Epidermal melanocyte (primary cell): ENCODE measurements around the gene ATP8B4.
"Not testable (repeated sequence)": the region's sequence is repeated elsewhere in the genome, so short reads cannot be mapped to it uniquely, and the experiment has no call there.

Experiments
- DNase-seq: peaks from one replicate; pipeline ENCODE4 v3.0.0; 2011; ENCODE audit warnings: low spot score; ENCODE audit not compliant: insufficient read length

ATP8B4 gene

DNA sequence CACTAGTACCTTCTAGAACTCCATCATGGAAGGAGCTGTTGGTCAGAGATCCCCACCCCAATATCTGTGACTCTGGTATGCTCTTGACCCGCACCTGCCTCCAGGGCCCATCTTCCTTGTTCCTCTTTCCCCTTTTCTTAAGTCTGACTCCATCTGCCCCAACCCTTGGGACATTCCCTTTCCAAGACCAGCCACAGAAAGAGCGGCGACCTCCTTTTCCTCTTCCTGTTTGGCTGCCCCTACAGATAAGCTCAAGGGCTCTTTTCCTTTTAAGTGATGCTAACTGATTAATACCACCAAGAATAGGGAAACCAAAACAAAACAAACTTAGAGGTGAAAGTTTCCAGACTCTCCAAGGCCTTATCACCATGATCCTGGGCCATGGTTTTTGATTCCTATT, 21.9 kb upstream of the ATP8B4 start:
- no peak for DNase-seq

DNA sequence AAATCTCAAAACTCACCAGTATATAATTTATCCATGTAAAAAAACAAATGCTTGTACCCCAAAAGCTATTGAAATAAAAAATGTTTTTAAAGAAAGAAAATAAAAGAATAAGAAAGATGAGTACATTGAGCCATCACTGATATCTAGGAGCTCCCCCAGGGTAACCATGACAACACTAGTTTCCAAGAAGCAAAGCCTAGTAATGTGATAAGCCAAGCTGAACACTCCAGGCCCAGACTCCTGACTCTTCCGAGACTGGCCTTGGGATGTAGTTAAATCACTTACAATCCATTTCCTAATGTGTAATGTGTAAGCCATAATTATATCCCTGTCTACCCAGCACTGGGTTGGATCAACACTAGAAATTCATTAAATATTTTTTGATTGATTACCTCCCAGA, 21.1 kb upstream of the ATP8B4 start:
- DNase-seq: no peak

DNA sequence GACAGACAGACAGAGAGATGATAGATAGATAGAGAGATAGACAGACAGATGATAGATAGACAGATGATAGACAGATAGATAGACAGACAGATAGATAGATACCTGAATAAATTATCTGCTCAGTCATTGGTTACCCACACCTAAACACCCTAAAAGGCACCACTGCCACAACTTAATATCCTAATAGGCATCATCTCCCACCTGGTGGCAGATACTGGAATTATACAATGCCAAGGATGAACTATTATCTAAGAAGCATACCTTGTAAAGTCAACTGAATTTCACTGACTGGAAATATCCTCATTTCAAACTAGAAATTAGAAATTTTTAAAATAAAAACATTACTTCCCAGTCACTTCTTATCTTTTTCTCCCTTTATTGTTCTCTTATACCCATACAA, 19.4 kb upstream of the ATP8B4 start:
- DNase-seq: no peak

DNA sequence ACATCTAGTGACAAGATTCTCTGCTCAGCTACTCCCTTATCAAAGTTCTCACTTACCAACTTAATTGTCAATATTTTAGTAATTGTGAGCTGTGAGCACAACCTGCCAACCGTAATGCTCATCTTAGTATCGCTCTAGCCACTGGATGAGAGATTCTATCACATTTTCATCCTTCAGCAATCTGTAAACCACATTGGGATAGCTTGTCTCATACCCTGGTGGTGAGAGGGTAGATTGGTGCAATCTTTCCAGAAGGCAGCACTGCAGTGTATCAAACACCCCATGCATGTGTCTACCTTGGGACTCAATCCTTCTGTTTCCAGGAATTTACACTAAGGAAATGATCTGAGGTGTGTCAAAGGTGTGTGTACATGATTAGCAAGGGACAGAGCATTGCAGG, 18.9 kb upstream of the ATP8B4 start:
- DNase-seq: no peak

DNA sequence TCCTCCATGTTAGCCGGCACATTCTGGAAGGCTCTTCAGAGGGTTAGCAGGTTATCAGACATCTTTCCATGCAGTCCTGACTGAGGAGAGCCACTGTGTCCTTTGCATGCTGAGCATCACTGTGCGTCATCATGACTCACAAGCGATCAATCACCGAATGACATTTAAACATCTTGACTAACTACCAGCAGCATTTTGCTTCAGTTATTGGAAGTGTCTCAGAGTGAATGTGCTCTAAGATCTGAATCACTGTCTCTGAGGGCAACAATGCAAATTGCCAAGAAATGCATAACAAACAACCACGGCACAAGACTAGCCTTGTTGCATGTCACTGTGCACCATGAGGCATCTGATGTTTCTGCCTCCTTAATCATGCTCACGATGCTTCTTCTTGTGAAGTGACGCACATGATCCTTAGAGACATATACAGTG, 18.3 kb upstream of the ATP8B4 start:
- DNase-seq: no peak

DNA sequence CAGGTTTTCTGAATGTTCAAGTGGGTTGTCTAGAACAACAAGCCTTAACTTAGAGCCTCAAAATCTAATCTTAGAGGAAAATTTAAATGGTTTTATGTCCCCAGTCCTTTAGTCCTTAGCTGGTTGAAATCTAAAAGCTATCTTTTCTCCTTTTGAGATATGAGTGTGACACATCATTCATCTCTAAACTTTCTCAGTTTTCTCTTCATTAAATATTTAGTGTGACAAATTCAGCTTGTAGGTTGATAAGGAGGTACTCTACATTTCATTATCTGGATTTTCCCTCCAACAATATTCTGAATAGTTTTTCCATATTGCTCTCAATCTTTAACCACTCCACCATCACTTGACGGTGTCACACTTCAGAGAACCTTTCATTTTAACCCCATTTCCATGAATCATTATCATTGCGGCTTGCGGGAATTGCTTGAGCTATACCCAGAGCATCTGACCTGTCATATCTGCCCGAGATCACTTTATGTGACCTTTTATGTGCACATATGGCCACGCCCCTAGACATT, 16.1 kb upstream of the ATP8B4 start:
- DNase-seq: no peak

DNA sequence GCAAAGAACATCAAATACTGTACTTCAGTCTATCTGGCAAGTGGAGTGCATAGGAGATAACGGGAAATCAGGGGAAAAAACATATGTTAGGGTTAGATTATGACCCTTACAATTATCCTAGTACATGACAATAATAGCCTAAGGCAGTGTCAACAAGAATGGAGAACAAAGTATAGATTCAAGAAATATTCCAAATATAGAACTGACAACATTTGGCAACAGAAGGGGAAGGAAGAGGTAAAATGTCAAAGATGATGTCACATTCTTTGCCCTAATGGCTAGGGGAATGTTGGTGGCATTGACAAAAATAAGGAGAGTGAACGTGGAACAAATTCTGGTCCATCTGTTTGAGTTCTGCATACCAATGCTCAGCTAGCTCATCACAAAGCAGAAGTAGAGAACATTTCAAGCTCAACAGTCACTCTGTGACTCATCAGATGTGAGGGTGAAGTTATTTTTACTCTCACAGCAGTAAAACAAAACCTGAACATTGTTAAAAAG, 15.5 kb upstream of the ATP8B4 start:
- peak; percentile 39 for DNase-seq

DNA sequence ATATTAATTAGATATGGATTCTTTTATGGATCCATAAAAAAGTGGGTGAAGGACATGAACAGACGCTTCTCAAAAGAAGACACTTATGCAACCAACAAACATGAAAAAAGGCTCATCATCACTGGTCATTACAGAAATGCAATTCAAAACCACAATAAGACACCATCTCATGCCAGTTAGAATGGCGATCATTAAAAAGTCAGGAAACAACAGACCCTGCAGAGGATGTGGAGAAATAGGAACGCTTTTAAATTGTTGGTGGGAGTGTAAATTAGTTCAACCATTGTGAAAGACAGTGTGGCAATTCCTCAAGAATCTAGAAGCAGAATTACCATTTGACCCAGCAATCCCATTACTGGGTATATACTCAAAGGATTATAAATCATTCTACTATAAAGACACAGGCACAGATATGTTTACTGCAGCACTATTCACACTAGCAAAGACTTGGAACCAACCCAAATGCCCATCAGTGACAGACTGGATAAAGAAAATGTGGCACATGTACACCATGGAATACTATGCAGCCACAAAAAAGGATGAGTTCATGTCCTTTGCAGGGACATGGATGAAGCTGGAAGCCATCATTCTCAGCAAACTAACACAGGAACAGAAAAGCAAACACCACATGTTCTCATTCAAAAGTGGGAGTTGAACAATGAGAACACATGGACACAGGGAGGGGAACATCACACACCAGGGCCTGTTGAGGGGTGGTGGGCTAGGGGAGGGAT, 13.4 kb upstream of the ATP8B4 start:
- DNase-seq: not testable (repeated sequence)

DNA sequence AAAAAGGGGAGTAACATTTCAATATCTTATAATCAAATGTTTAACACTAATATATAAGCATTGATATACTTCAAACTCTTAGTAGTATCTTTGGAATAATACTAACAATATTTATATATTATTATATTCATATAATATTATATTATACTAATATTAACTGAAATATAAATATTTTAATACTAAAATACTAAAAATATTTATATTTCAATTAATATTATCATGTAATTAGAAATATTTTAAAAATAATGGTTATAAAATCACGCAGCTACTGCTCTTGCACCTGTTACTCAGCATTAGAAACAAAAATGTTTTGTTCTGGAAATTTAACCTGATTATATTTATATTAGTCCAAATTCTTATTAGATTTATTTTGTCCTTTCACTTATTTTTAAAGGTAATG, 12.6 kb upstream of the ATP8B4 start:
- no peak for DNase-seq

DNA sequence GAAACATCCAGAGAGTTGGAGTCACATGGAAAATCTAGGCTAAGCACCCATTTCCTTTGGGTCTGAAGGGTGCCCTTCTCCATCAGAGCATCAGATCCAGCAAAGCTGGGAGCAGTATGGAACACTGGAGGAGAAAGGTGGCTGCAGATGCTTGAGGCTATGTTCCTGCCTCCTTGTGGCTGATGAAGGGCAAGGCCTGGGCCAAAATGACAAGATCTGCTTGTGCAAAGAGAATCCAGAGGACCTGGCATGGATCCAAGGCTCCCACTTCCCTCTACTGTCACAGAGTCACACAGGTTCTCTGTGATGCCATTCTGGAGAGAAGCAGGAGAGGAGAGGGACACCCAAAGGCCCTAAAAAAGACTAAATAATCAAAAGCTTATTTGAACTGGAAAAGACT, 9.2 kb upstream of the ATP8B4 start:
- DNase-seq: no peak

DNA sequence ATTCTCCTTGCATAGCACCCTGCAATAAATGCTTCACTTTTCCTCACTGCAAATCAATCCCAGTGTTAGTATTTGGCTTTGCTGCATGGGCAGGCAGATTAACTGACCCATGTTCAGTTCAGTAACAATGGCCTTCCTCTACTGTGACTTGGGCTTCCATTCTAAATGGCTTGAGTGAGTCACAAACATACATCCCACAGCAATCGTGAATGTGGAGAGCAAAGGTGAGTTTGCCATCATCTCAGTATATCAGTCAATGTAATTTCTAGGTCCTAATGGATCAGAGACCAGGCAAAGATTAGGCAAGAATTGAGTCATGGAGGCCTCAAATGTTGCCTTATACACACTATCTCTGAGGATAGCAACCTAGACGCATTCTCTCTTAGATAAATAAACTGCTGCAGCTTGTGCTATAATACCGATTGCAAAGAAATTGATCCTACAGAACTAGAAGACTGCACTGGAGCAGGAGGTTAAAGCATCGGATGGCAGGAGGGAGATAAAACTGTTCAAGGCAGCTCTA, 8.3 kb upstream of the ATP8B4 start:
- no peak for DNase-seq

DNA sequence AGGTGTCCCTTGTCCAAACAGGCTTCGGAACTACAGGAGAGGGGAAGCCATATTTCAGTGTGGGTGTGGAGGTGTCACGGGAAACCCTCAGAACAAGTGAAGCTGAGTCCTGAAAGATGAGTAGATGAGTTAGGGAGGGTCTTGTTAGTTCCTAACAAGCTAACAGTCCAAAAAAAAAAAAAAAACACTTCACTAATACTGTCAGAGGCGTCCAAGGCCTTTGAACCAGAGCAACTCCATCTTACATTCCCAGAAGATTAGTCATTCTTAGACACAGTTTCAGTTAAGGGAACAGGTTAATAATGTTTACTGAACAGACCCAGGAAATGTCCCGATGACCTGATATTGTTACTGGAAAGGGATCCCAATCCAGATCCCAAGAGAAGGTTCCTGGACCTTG, 7.0 kb upstream of the ATP8B4 start:
- DNase-seq: no peak

DNA sequence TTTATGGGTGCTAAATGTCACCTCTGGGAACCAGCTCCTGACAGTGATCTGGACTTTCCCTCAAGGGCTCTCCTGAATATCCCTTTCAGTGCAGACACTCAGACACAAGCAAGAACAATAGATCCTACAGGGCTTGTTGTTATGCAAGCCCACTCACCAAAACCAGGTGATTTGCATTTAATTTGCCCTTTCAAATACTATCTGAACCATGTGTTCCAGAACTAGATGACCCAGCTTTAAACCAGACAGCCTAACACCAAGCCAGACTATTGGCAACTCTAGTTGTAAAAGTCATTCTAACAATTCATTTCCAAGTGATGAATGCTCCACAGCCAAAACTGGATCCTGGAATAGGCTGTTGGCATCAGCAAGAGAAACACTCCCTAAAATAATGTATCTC, 5.6 kb upstream of the ATP8B4 start:
- no peak for DNase-seq

DNA sequence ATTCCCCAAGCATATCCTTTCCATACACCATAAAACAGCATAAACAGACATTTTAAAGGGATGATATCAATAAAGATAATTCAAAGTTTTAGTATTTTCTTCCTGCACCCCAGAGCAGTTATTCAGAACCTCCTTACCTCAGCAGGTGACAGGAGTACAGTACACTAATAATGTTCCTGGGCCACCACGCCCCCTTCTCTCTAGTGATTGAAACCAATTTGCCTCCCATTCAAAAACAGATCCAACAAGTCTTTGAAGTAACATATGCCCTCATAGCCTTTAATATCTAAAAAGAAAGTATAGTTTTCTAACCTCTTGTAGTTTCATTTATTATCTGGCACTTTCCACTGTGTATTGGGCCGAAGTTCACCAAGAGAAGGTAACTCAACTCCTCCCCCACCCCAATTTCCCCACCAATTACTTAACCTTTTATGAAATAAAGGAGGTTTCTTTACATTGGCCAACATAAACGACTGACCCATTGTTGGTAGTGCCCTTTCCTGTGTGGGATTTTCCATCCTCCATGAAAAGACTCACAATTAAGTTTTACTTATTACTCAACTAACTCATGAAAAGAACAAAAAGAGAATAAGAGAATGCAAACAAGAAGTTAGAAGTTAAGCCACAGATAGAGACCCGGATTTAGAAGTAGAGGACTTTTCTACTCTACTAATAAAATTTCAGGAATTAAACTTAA, 5.0 kb upstream of the ATP8B4 start:
- no peak for DNase-seq

DNA sequence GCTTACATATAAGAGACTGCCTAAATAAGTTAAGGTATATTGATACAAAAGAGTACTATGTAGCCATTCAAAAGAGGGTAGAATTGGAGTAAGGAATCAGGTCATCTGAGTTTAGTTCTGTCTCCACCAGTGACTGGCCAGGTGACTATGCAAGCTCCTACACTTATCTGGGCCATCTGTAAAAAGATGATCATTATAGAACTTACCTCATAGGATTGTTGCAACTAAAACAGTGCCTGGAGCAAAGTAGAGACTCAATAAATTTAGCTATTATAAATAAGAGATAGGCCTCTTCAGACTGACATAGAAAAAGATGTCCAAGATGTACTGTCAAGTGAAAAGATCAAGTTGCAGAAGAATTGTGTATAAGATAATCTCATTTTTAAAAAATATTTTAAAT, 1.7 kb upstream of the ATP8B4 start:
- no peak for DNase-seq

DNA sequence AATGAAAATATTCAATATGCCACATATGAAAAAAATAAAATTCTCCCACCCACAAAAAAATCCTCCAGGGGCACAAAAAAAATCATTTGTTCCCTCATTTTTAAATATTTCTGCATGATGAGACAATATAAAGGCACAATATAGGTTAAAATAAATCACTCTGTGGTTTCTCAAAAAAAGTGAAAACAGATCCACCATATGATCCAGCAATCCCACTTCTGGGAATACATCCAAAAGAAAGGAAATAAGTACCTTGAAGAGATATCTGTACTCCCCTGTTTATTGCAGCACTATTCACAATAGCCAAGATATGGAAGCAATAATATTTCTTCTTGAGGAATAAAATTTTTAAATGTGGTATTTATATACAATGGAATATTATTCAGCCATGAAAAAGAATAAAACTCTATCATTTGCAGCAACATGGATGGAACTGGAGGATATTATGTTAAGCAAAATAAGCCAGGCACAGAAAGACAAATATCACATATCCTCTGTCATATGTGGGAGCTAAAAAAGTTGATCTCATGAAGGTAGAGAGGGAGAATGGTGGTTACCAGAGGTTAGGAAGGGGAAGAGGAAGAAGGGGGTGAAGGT, 1.5 kb downstream of the ATP8B4 start:
- DNase-seq: no peak

DNA sequence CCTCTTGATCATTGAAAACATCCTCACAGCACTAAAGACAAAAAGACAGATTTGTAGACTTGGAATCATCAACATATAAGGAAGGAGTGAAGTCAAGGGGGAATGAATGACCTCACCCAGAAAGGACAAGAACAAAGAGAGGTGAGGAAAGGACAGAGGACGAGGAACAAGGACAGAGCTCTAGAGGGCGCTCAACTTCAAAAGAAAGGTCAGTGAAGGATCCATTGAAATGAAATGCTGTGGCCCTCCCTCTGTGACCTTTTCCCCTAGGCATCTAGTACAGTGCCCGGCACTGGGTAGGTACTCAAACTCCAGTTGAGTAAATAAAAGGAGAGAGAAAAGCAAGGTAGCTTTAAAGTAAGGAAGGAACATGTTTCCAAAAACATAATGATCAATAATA, 2.6 kb downstream of the ATP8B4 start:
- DNase-seq: no peak

DNA sequence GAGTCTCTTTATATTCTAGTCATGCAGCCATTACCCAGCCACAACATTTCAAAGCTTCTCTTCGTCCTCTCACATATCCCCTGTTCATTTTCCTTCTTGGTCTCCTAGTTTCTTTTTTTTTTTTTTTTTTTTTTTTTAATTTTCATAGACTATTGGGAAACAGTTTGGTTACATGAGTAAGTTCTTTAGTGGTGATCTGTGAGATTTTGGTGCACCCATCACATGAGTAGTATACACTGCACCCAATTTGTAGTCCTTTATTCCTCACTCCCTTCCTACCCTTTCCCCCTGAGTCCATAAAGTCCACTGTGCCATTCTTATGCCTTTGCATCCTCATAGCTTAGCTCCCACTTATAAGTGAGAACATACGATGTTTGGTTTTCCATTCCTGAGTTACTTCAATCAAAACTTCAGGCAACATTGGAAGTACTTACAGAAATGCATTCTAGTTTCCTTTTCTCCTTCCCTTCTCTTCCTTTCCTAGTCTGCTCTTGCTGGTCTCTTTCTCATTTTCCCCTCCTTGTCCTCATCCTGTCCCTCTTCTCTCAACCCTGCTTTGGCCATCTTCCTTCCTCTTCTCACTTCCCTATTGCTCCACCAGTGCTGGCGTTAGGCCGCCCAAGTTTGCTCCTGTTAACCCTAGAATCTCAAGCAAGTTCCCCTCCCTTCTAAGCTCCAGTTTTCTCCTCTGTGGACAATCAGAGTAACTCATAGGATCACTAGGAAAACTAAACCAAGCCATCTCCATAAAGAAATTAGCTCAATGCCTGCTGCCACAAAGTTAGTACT, 4.8 kb downstream of the ATP8B4 start:
- DNase-seq: no peak

DNA sequence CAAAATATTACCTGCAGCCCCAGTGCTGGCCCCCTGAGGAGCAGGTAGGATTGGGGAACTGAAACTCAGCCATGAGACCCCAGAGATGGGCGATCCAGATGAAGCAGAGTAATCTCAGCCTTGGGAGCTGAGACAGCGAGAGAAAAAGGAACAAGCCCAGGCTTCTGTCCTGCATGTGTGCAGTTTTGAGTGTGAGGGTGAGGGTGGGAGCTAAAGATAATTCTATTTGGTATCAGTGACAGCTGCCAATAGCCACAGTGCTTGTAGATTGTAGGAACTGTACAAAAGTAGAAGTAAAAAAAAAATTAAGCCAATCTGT, 5.9 kb downstream of the ATP8B4 start:
- no peak for DNase-seq

DNA sequence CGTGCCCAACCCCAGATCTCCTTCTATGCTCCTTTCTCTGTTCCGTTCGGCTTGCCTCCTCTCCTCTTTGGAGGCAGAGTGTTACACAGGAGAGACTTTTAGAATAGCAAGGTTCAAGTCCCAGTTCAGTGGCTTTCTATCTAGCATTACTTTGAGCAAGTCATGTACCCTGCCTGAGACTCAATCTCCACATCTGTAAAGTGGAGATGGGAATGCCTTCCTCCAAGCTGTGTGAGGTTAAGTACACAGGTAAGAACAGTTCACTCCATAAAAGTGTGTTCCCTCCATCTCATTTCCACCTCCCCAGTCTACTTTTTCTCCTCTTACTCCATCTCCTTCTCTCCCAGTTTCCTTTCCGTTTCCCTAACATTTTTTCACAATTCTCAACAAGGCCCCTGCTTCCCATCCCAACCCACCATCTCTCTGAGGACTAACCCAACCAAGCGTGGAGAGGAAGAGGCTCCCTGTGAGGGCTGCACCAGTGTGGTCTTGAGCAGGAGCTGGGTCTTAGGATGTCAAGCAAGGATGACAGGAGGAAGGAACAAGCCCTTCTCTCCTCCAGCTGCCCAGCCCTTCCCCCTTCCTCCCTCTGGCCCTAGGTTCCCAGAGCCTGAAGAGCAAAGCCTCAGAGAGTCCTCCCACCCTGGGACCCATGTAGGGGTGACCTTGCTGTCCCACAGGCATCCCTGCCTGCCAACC, 6.4 kb downstream of the ATP8B4 start:
- no peak for DNase-seq

DNA sequence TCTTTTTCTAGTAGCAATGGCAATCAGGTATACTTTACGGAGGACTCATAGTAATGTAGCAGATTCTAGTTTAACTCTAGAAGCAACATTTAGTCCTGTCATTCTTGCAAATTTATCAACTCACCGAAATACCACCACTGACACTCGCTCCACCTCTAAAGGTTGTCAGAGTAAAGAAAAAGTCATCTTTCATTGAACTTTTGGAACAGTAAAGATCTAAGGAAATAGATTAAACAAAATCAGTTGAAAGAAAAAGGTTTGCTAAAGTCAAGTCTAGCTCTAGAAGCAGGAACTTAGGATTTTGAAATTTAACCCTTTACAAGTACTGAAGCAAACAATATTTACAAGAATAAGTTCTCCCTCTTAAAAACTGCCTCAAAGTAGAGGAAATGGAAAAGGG, 8.7 kb downstream of the ATP8B4 start:
- no peak for DNase-seq
